ENCODE data around the gene CAMTA1.

Gene CAMTA1

DNA sequence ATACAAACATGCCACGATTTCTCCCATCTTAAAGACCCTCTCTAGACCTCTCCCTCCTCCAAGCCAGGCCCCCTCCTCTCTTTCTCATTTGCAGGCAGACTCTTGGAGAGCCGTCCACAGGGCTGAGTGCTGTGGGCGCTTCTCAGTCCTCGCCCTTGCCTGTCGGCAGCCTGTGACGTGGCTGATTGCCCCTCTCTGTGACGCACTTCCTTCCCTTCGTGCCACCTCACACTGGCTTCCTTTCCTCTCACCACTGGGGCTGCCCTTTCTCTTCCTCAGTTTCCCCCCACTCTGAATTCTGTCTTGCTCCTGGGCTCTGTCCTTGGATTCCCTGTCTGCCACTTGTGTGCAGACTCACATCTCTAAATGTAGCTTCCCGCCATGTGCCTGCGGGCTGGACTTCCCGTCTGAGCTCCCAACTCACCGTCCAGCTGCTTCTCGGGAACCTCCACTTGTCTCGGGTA is 227.2 kb downstream of the CAMTA1 start:
- no peak for DNase-seq (ENCODE audit: low read depth)
- H3K4me3 ChIP-seq (ENCODE audit: low read depth, low read length), result no peak overlapping the region
- no peak for TF ChIP-seq CTCF (IDR thresholded peaks at IDR 0.05; ENCODE audit: insufficient read depth, low read depth, low read length, missing control alignments)

DNA sequence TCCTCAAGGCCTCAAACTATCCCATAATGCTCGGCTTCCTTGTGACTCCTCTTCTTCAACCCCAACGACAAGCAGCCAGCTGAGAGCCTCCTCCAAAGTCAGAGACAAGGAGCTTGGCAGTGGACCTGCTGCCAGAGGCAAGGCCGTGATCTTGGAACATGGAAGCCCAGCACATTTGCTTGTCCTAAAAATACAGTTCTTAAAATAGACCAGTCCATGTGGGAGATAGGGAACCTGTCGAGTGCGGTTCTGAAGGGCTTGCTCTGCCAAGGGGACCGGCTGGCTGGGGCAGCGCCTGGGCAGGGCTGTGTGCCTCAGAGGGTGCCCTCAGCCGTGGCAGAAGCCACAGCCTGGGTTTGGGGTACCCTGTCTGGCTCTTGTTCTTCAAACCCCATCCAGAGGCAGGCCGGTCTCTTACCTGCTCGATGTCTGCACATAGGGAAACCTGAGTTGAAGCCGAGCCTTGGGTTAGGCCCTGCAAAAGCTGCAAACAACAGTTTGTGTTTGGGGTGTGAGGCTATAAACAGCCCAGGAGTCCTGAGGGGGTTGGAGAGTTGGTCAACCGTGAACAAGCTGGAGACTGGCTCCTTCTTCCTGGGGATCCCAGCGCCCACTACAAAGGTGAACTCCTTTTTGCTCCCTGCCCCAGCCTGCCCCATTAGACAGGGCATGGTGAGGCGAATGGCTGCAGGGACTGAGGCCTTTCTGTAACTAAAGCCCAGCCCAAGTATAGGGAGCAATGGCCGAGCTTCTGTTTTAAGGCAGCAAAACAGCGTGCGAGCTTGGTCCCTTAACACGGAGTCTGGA is 228.8 kb downstream of the CAMTA1 start:
- no peak for TF ChIP-seq CTCF (IDR thresholded peaks at IDR 0.05; ENCODE audit: insufficient read depth, low read depth, low read length, missing control alignments)
- no peak for DNase-seq (ENCODE audit: low read depth)
- no peak overlapping the region for H3K4me3 ChIP-seq (ENCODE audit: low read depth, low read length)

- no peak overlapping the region for H3K4me3 ChIP-seq (ENCODE audit: low read depth, low read length)
- no peak for TF ChIP-seq CTCF (IDR thresholded peaks at IDR 0.05; ENCODE audit: insufficient read depth, low read depth, low read length, missing control alignments)
- DNase-seq (ENCODE audit: low read depth), result no peak
These were observed 229.3 kb downstream of the CAMTA1 start for GRCh38 chr1:7014640-7014930.

GRCh38 chr1:7015022-7015421 is 229.8 kb downstream of the CAMTA1 start:
- DNase-seq (ENCODE audit: low read depth), result no peak
- no peak for TF ChIP-seq CTCF (IDR thresholded peaks at IDR 0.05; ENCODE audit: insufficient read depth, low read depth, low read length, missing control alignments)
- H3K4me3 ChIP-seq (ENCODE audit: low read depth, low read length), result no peak overlapping the region

GRCh38 chr1:7018351-7018750 is 233.1 kb downstream of the CAMTA1 start:
- no peak for DNase-seq (ENCODE audit: low read depth)
- no peak for TF ChIP-seq CTCF (IDR thresholded peaks at IDR 0.05; ENCODE audit: insufficient read depth, low read depth, low read length, missing control alignments)

DNA sequence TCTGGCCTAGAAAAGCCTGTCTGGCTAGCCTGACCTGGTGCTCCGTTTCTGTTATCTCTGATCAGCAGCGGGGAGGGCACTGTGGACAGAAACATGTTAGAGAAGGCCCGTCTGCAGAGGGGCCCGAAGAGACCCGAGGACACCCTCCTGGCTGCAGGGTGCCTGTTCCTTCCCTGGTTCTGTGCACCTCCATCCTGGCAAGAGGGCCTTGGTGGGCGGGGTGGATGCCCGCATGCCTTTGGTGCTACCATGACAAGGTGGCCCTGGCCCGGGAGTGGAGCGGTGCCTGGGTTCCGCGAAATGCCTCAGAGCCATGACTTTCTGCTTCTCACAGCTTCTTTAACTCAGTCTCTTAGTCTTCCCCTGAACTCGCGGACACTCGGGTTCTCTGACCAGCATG is 233.6 kb downstream of the CAMTA1 start:
- DNase-seq (ENCODE audit: low read depth), result no peak
- TF ChIP-seq CTCF (IDR thresholded peaks at IDR 0.05; ENCODE audit: insufficient read depth, low read depth, low read length, missing control alignments), result no peak
- no peak overlapping the region for H3K4me3 ChIP-seq (ENCODE audit: low read depth, low read length)

More at GRCh38 chr1:7018351-7018750, 233.1 kb downstream of the CAMTA1 start:
- no peak overlapping the region for H3K4me3 ChIP-seq (ENCODE audit: low read depth, low read length)

DNA sequence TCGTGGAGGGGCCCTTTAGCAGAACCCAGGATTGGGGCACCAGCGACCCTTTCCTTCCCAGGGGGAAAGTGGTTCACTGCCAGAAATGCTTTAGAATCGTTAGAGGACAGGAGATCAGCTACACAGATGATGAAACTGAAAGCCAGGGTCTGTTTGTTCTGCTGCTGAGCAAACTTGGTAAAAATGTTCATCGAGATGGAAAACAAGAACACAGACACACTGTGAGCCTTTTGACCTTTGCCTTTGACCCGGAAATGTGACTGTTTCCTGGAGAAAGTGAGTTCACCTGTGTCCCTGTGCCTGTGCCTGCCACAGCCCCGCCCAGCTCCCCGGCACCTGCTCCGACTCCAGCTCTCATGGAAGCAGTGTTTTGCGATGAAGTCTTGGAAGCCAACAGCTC is 234.3 kb downstream of the CAMTA1 start:
- TF ChIP-seq CTCF (IDR thresholded peaks at IDR 0.05; ENCODE audit: insufficient read depth, low read depth, low read length, missing control alignments), result no peak
- DNase-seq (ENCODE audit: low read depth), result no peak
- H3K4me3 ChIP-seq (ENCODE audit: low read depth, low read length), result no peak overlapping the region

Data from GM12865 (cell line).